GM19240 (cell line): ENCODE results near the gene STAC3.

ENCODE experiments used
- DNase-seq: peaks from one replicate; pipeline ENCODE4 v3.0.0; 2011; ENCODE audit warnings: low spot score; ENCODE audit not compliant: insufficient read length

Gene STAC3

GRCh38 chr12:57211791-57212700, 38.9 kb downstream of the STAC3 start:
- no peak for DNase-seq

GRCh38 chr12:57210926-57211692, 39.9 kb downstream of the STAC3 start:
- no peak for DNase-seq

GRCh38 chr12:57210461-57210860, 40.5 kb downstream of the STAC3 start:
- DNase-seq, result no peak

DNA sequence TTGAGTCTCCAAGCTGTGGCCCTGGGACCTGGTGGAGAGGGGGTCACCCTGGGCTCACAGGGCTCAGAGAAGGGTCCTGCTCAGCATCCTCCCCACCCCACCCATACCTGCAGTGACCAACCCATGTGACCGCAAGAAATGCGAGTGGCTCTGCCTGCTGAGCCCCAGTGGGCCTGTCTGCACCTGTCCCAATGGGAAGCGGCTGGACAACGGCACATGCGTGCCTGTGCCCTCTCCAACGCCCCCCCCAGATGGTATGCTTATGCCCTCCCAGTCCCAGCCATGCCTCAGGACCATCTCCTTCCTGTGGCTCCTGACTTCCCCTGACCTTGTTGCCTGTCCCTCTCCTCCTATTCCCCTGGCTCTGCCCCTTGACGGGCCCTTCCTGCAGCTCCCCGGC, 41.1 kb downstream of the STAC3 start:
- no peak for DNase-seq

DNA sequence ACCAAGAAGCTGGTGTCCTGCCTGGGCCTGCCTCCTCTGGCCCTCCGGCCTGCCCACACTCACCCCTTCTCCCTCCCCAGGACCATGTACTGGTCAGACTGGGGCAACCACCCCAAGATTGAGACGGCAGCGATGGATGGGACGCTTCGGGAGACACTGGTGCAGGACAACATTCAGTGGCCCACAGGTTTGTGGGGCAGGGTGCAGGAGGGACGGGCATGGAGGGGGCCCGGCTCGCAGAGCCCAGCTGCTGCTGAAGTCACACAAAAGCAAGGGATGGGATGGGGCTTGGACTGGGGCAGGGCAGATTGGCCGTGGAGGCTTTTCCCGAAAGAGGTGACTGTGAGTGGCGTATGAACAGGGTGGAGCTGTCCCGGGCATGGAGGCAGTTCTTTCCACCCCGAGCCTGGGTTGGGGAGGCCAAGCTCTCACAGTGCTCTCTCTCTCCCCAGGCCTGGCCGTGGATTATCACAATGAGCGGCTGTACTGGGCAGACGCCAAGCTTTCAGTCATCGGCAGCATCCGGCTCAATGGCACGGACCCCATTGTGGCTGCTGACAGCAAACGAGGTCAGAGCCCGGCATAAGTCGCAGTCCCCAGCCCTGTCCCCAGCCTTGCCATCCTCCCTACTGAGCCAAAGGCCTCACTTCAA, 42.2 kb downstream of the STAC3 start:
- DNase-seq, result no peak

DNA sequence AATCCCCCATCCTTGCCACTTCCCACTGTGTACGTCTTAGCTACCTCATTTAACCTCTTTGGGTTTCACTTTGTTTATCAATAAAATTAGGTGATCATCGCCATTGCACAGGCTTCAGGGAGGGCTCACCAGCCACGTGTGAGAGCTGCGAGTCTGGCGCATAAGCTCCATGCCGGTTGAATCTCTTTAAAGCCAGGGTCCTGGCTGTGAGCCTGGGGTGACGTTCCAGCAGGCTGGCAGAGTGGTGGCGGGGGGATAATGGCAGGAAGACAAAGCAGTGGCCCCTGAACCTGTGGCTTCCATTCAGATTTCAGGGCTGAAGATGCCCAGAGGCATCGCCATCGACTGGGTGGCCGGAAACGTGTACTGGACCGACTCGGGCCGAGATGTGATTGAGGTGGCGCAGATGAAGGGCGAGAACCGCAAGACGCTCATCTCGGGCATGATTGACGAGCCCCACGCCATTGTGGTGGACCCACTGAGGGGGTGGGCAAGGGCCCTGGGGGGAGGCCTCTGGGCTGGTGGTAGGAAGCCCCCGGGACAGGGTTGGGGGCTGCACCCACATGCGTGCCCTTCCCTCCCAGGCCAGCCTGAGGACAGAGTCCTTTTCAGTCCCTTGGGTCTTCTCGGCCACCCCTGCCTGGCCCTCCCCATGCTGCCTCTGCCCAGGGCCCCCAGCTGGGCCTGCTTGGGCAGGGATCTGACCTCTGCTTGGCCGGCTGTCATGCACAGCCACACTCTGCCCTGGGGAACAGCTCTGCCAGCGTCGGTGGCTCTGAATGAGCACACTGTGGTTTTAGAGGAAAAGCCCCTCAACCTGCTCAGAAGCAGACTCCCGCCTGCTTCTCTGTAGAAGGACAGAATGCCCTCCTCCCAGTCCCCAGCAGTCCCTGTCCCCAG, 43.0 kb downstream of the STAC3 start:
- no peak for DNase-seq

- no peak for DNase-seq
Measured at GRCh38 chr12:57205931-57206330, 45.1 kb downstream of the STAC3 start.

DNA sequence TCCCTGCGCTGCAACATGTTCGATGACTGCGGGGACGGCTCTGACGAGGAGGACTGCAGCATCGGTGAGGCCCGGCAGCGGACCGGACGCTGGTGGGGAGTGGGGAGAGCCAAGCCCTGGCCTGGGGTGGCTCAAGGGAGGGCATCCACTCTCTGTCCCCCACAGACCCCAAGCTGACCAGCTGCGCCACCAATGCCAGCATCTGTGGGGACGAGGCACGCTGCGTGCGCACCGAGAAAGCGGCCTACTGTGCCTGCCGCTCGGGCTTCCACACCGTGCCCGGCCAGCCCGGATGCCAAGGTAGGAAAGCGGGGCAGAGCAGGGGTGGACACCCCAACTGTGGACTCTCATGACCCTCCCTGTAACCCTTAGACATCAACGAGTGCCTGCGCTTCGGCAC, 45.8 kb downstream of the STAC3 start:
- DNase-seq, result no peak

DNA sequence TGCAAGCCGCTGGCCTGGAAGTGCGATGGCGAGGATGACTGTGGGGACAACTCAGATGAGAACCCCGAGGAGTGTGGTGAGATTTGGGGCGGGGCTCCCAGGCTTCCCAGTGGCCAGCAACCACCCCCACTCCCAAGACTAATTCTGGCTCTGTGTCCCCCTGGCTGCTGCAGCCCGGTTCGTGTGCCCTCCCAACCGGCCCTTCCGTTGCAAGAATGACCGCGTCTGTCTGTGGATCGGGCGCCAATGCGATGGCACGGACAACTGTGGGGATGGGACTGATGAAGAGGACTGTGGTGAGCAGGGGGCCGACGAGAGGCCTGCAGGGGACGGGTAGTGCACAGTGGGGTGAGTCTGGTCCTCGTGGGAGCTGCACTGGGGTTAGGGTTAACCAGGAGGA, 46.5 kb downstream of the STAC3 start:
- DNase-seq, result no peak

- DNase-seq, result no peak
Measured at GRCh38 chr12:57203791-57204190, 47.2 kb downstream of the STAC3 start.

DNA sequence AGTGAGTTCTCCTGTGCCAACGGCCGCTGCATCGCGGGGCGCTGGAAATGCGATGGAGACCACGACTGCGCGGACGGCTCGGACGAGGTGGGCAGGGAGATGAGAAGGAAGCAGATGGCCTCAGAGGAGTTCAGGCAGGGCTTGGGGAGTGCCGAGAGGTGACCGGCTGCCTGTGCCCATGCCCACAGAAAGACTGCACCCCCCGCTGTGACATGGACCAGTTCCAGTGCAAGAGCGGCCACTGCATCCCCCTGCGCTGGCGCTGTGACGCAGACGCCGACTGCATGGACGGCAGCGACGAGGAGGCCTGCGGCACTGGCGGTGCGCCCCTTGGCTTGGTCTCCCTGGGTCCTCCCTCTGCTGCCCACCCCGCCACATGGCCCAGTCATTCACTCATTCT, 47.8 kb downstream of the STAC3 start:
- DNase-seq, result no peak

- no peak for DNase-seq
Measured at GRCh38 chr12:57202321-57202720, 48.7 kb downstream of the STAC3 start.

- no peak for DNase-seq
Measured at GRCh38 chr12:57201631-57202030, 49.4 kb downstream of the STAC3 start.

- no peak for DNase-seq
Measured at GRCh38 chr12:57201219-57201618, 49.8 kb downstream of the STAC3 start.

DNA sequence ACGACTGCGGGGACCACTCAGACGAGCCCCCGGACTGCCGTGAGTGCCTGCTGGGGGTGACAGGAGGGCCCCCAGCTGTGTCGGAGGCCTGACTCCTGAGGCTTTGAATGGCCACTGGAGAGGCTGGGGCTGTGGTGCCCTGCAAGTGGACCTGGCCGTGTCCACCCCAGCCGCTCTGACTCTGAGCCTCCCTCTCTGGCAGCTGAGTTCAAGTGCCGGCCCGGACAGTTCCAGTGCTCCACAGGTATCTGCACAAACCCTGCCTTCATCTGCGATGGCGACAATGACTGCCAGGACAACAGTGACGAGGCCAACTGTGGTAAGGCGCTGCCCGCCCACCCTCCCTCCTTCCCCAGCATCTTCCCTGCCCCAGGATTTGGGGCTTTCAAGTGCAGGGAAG, 50.5 kb downstream of the STAC3 start:
- no peak for DNase-seq

DNA sequence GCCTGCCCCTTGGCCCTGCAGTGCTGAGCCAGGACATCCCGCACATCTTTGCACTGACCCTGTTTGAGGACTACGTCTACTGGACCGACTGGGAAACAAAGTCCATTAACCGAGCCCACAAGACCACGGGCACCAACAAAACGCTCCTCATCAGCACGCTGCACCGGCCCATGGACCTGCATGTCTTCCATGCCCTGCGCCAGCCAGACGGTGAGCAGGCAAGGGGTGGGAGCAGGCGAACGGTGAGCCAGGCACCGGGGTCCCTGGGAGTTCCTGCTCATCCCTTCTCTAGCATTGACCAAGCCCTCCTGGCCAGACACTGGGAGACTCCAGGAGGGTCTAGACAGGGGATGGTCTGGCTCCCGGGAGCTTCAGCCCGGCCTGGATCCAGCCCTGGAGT, 51.8 kb downstream of the STAC3 start:
- no peak for DNase-seq

- no peak for DNase-seq
Measured at GRCh38 chr12:57198329-57198728, 52.7 kb downstream of the STAC3 start.

DNA sequence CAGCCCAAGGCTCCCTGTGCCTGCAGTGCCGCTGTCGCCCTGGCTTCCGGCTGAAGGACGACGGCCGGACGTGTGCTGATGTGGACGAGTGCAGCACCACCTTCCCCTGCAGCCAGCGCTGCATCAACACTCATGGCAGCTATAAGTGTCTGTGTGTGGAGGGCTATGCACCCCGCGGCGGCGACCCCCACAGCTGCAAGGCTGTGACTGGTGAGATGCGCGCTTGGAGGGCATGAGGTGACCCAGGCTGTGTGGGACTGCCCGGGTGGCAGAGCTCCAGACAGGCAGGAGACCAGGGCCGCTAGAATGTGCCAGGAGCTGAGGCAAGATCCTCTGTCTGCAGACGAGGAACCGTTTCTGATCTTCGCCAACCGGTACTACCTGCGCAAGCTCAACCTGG, 54.0 kb downstream of the STAC3 start:
- DNase-seq, result no peak

GRCh38 chr12:57196439-57196838, 54.5 kb downstream of the STAC3 start:
- DNase-seq, result no peak

- DNase-seq, result no peak
Measured at GRCh38 chr12:57195611-57196371, 55.2 kb downstream of the STAC3 start.
